ENCODE data around the gene CLK3.

- TF ChIP-seq HDAC2 (IDR thresholded peaks at IDR 0.05) (peak; percentile 89), CBX8 (IDR thresholded peaks at IDR 0.05) (no peak), RNF2 (IDR thresholded peaks at IDR 0.05; ENCODE audit: borderline replicate concordance, low read depth) (no peak), MAFK (IDR thresholded peaks at IDR 0.05; ENCODE audit: partially characterized antibody) (no peak), RFX5 (IDR thresholded peaks at IDR 0.05) (no peak), CTCF (IDR thresholded peaks at IDR 0.05) (no peak)
These were observed 710 bp upstream of the CLK3 start for GRCh38 chr15:74614744-74615507.
